GM12878 (cell line): ENCODE measurements around the gene SUGCT. TPM values are rescaled to one million over a fixed set of nuclear protein-coding genes. Genes with fewer than 3 reads are reported as not detected.

ENCODE experiments used
- ATAC-seq: fragments of 200-7000 bp; cut with Tn5 transposase; 3 replicates; pipeline ENCODE4 v1.9.1; 2020; ENCODE audit warnings: mild to moderate bottlenecking, moderate library complexity
- BruUV-seq: library from RNA; stranded (reverse); fragments of 400-500 nt; replicated peaks from 2 replicates; lab custom pipeline; 2021; lab: Mats Ljungman, UMichigan
- CTCF ChIA-PET: fragments of 300-600 bp; sonication (Branson Sonifier 250); formaldehyde crosslinking; extraction: SDS; loops from one replicate; lab custom pipeline; 2021; ENCODE audit warnings: inconsistent platforms; lab: Yijun Ruan, JAX
- POLR2A ChIA-PET: fragments of 350-600 bp; formaldehyde crosslinking; extraction: SDS; loops from one replicate; lab custom pipeline; 2021; ENCODE audit warnings: inconsistent platforms; lab: Charles Lee
- RAD21 ChIA-PET: fragments of 300-600 bp; sonication (Branson Sonifier 250); formaldehyde crosslinking; loops from one replicate; lab custom pipeline; 2023; ENCODE audit warnings: antibody characterized with exemption; ENCODE audit not compliant: unreplicated experiment; lab: Charles Lee
- SMC1A ChIA-PET: fragments of 300-600 bp; sonication (Branson Sonifier 250); formaldehyde crosslinking; loops from one replicate; lab custom pipeline; 2023; ENCODE audit not compliant: unreplicated experiment, uncharacterized antibody; lab: Charles Lee
- DNase-seq: peaks from one replicate; pipeline ENCODE4 v3.0.0-alpha.2; 2011; ENCODE audit warnings: low read depth, low spot score
- FAIRE-seq: peaks from 3 replicates; lab custom pipeline; 2011; peaks lifted over from hg19 to GRCh38; lab: Jason Lieb, UNC
- H2AFZ ChIP-seq: 2 replicates; pipeline ENCODE4 v1.6.0; 2011; ENCODE audit warnings: low read depth, low read length, control low read depth; ENCODE audit not compliant: control insufficient read depth
- H3K27ac ChIP-seq: 2 replicates; pipeline ENCODE4 v1.5.1; 2011; ENCODE audit warnings: control low read depth; ENCODE audit not compliant: control insufficient read depth, insufficient read depth
- H3K27me3 ChIP-seq, 2 experiments: replicated peaks in 1 of 2; 2 replicates each; pipeline versions ENCODE4 v1.6.0 to v1.6.1; 2011; ENCODE audit warnings: low read length in 1 of 2; ENCODE audit not compliant: control insufficient read depth in 2 of 2, insufficient read depth in 2 of 2
- H3K36me3 ChIP-seq, 2 experiments: 2 replicates each; pipeline ENCODE4 v1.5.1; 2011; ENCODE audit warnings: low read length in 1 of 2; ENCODE audit not compliant: control insufficient read depth in 2 of 2, insufficient read depth in 2 of 2
- H3K4me1 ChIP-seq: 2 replicates; pipeline ENCODE4 v1.6.1; 2011; ENCODE audit warnings: mild to moderate bottlenecking, low read length, moderate library complexity, mixed read lengths; ENCODE audit not compliant: control insufficient read depth, insufficient read depth
- H3K4me2 ChIP-seq: 2 replicates; pipeline ENCODE4 v1.6.0; 2011; ENCODE audit warnings: control low read depth; ENCODE audit not compliant: control insufficient read depth, insufficient read depth
- H3K4me3 ChIP-seq: fragments of 200-600 bp; sonication (generic); 2 replicates; pipeline ENCODE4 v1.5.1; 2016
- H3K79me2 ChIP-seq: 2 replicates; pipeline ENCODE4 v1.6.0; 2011; ENCODE audit warnings: low read length; ENCODE audit not compliant: control insufficient read depth, insufficient read depth
- H3K9ac ChIP-seq: 2 replicates; pipeline ENCODE4 v1.8.0; 2011; ENCODE audit warnings: low read length, control low read depth, mixed read lengths; ENCODE audit not compliant: control insufficient read depth, insufficient read depth
- H3K9me3 ChIP-seq: replicated peaks from 3 replicates; pipeline ENCODE4 v1.5.1; 2011; ENCODE audit warnings: mild to moderate bottlenecking, low read length; ENCODE audit not compliant: control insufficient read depth, insufficient read depth
- H4K20me1 ChIP-seq: 2 replicates; pipeline ENCODE4 v1.6.0; 2011; ENCODE audit not compliant: control insufficient read depth, insufficient read depth
- CEBPZ ChIP-seq: fragments of 150-350 bp; IDR thresholded peaks from 2 replicates; pipeline ENCODE4 v1.6.1; 2016; ENCODE audit warnings: low read depth, low read length
- CHD1 ChIP-seq: IDR thresholded peaks from 2 replicates; pipeline ENCODE4 v1.6.1; 2012; ENCODE audit warnings: low read depth, low read length, improper control_type of control experiment
- FOS ChIP-seq: IDR thresholded peaks from 3 replicates; pipeline ENCODE4 v1.6.1; 2011; ENCODE audit warnings: borderline replicate concordance; ENCODE audit not compliant: insufficient read length; ENCODE audit errors: extremely low read depth
- KAT2A ChIP-seq: conservative IDR thresholded peaks from 2 replicates; pipeline ENCODE4 v1.6.1; 2011; ENCODE audit warnings: low read depth, low read length; ENCODE audit not compliant: control insufficient read depth
- MEF2A ChIP-seq: IDR thresholded peaks from 2 replicates; pipeline ENCODE4 v1.6.1; 2011; ENCODE audit warnings: low read depth, mild to moderate bottlenecking, low read length, moderate library complexity; ENCODE audit not compliant: insufficient read depth
- MTA3 ChIP-seq: IDR thresholded peaks from 2 replicates; pipeline ENCODE4 v1.6.1; 2012; ENCODE audit warnings: low read length, inconsistent platforms, borderline replicate concordance
- NBN ChIP-seq: fragments of 450-650 bp; IDR thresholded peaks from 2 replicates; pipeline ENCODE4 v1.6.1; 2016
- RELB ChIP-seq: fragments of 450-650 bp; IDR thresholded peaks from 2 replicates; pipeline ENCODE4 v1.6.1; 2017; ENCODE audit warnings: low read depth, mild to moderate bottlenecking, moderate library complexity
- SMAD5 ChIP-seq: IDR thresholded peaks from 2 replicates; pipeline ENCODE4 v1.6.1; 2016; ENCODE audit warnings: antibody characterized with exemption, low read depth
- SMARCA5 ChIP-seq: fragments of 450-650 bp; IDR thresholded peaks from 2 replicates; pipeline ENCODE4 v1.6.1; 2017; ENCODE audit warnings: mild to moderate bottlenecking
- SRF ChIP-seq, 2 experiments: IDR thresholded peaks; 2 replicates each; pipeline ENCODE4 v1.6.1; 2011; ENCODE audit warnings: low read depth in 2 of 2, low read length in 2 of 2, mild to moderate bottlenecking in 1 of 2, moderate library complexity in 1 of 2
- STAT1 ChIP-seq: fragments of 450-650 bp; conservative IDR thresholded peaks from 2 replicates; pipeline ENCODE4 v1.6.1; 2014; ENCODE audit warnings: antibody characterized with exemption, mild to moderate bottlenecking
- WGBS: methylation state at CpG from one replicate; pipeline ENCODE4 v1.1.6; 2016; ENCODE audit warnings: low lambda C conversion rate; ENCODE audit not compliant: insufficient replicate concordance, insufficient coverage; ENCODE audit errors: missing lambda C conversion rate; 5-methylcytosine and 5-hydroxymethylcytosine counted together
- in situ Hi-C: fragments of 300-500 bp; cut with MboI; formaldehyde crosslinking; loops from 9 replicates; pipeline ENCODE4 v1.14.3; 2018; ENCODE audit warnings: mixed read lengths
- intact Hi-C: fragments of 100-400 bp; cut with micrococcal nuclease; formaldehyde crosslinking; loops from one replicate; pipeline ENCODE4 v1.14.2; 2022; ENCODE audit not compliant: unreplicated experiment
- polyA plus RNA-seq, 11 experiments: library from polyadenylated mRNA; depleted of rRNA in 4 of 11; unstranded in 6 of 11; stranded (reverse) in 5 of 11; fragments of >200 nt; fragmentation: Nextera tagmentation in 4 of 11; fragmentation: Illumina TruSeq in 1 of 11; extraction: Ambion mirVana in 4 of 11; extraction: Trizol in 1 of 11; gene quantifications; 1 replicate in 1 of 11; 2 replicates in 10 of 11; pipeline versions ENCODE4 v1.2.1 to v1.2.3, GENCODE V29; 2011 to 2016; ENCODE audit warnings: inconsistent platforms in 2 of 11, missing spikeins in 2 of 11, low read depth in 1 of 11
- total RNA-seq, 4 experiments: library from RNA; depleted of rRNA in 3 of 4; stranded (reverse); fragments of >200 nt in 3 of 4; fragmentation: Illumina TruSeq in 1 of 4; extraction: Trizol in 1 of 4; gene quantifications; 2 replicates each; pipeline versions ENCODE4 v1.2.1 to v1.2.3, GENCODE V29; 2013 to 2021

SUGCT gene
- total and polyA plus RNA-seq, 10 of the 15 experiments (the other 5 are each of a cell fraction or from before 2014, with no cell fraction given) = 0.08 to 1.2 (median 0.67) TPM; not detected in 1

GRCh38 chr7:40520986-40521738 is 386.4 kb downstream of the SUGCT start (continued):
- TF ChIP-seq CEBPZ = no peak

GRCh38 chr7:40525764-40526163 is 391.0 kb downstream of the SUGCT start:
- intact Hi-C loops = no loop called here
- H3K36me3 ChIP-seq = no peaks in the 10 kb centered on the region
- no peaks in the 10 kb centered on the region for H3K4me1 ChIP-seq
- H3K4me2 ChIP-seq = no peak overlapping the region
- H3K27me3 ChIP-seq = no peaks in the 10 kb centered on the region
- ATAC-seq (no peak), DNase-seq (no peak)
- H3K4me3 ChIP-seq = no peak overlapping the region
- no peak overlapping the region for H2AFZ ChIP-seq
- H3K27ac ChIP-seq = no peak overlapping the region
- ChIA-PET POLR2A (no interaction called here), SMC1A (no interaction called here)
- no peaks in the 10 kb centered on the region for H4K20me1 ChIP-seq
- no peak for TF ChIP-seq MEF2A
- TF ChIP-seq KAT2A = no peak
- TF ChIP-seq NBN = no peak
- no peak for TF ChIP-seq CHD1
- no peak for TF ChIP-seq SMAD5
- no peak for TF ChIP-seq SRF (IDR thresholded peaks at IDR 0.05; ENCODE audit: low read depth in 2 of 2, low read length in 2 of 2)
- TF ChIP-seq RELB = no peak
- no peak for TF ChIP-seq STAT1
- TF ChIP-seq FOS = no peak
- no peak for TF ChIP-seq SMARCA5
- TF ChIP-seq MTA3 = no peak
- TF ChIP-seq, all 136 proteins: peak for 0
- FAIRE-seq = no peak
- BruUV-seq = no TSS peak
- 61% methylated on average over 3 of the region's 3 CpGs for whole genome bisulfite sequencing
- H3K9me3 ChIP-seq = no peaks in the 10 kb centered on the region
- H3K9ac ChIP-seq = no peak overlapping the region
- ChIA-PET CTCF (interaction anchor here (0.6 kb wide), 1 partner anchor 779 kb away, joined by 3 read pairs; no protein-coding TSS in a partner anchor), RAD21 (no interaction called here)
- no peaks in the 10 kb centered on the region for H3K79me2 ChIP-seq
- in situ Hi-C loops = loop anchor here (5.0 kb wide), 1 partner anchor 513 kb away; no protein-coding TSS in a partner anchor
